H1 (cell line): ENCODE results near the gene LRBA. TPM values are rescaled to one million over a fixed set of nuclear protein-coding genes. Genes with fewer than 3 reads are reported as not detected.

ENCODE experiments used
- CTCF ChIA-PET: fragments of 300-600 bp; sonication (Branson Sonifier 250); formaldehyde crosslinking; loops from one replicate; lab custom pipeline; 2021; ENCODE audit not compliant: partially characterized antibody; lab: Charles Lee
- POLR2A ChIA-PET: fragments of 300-600 bp; sonication (Branson Sonifier 250); formaldehyde crosslinking; loops from one replicate; lab custom pipeline; 2021; ENCODE audit warnings: inconsistent platforms; ENCODE audit not compliant: partially characterized antibody; lab: Charles Lee
- DNase-seq, 2 experiments: peaks; one replicate each; pipeline versions ENCODE4 v3.0.0 to v3.0.0-alpha.2; 2010 to 2022; ENCODE audit warnings: low spot score in 2 of 2, low read depth in 1 of 2, mixed read lengths in 1 of 2
- FAIRE-seq: peaks from 2 replicates; lab custom pipeline; 2011; peaks lifted over from hg19 to GRCh38; lab: Jason Lieb, UNC
- H2AFZ ChIP-seq: 2 replicates; pipeline ENCODE4 v1.8.1; 2012; ENCODE audit warnings: low read length, inconsistent platforms
- H2AK5ac ChIP-seq: 2 replicates; pipeline ENCODE4 v1.6.1; 2013; ENCODE audit warnings: low read depth, low read length
- H2BK120ac ChIP-seq: replicated peaks from 2 replicates; pipeline ENCODE3; 2013; ENCODE audit warnings: low read depth, low read length, inconsistent platforms
- H2BK12ac ChIP-seq: 2 replicates; pipeline ENCODE4 v1.6.1; 2013; ENCODE audit warnings: low read depth, low read length
- H2BK15ac ChIP-seq: 2 replicates; pipeline ENCODE4 v1.6.1; 2013; ENCODE audit warnings: low read length
- H2BK20ac ChIP-seq: 2 replicates; pipeline ENCODE4 v1.6.1; 2013; ENCODE audit warnings: low read length
- H2BK5ac ChIP-seq: 2 replicates; pipeline ENCODE4 v1.6.1; 2013; ENCODE audit warnings: low read depth, low read length
- H3K14ac ChIP-seq: 2 replicates; pipeline ENCODE4 v1.6.1; 2013; ENCODE audit warnings: inconsistent platforms; ENCODE audit not compliant: insufficient read length
- H3K18ac ChIP-seq: 2 replicates; pipeline ENCODE4 v1.6.1; 2013; ENCODE audit warnings: low read length; ENCODE audit errors: extremely low read depth
- H3K23ac ChIP-seq: 2 replicates; pipeline ENCODE4 v1.6.1; 2013; ENCODE audit warnings: inconsistent platforms; ENCODE audit not compliant: insufficient read length
- H3K23me2 ChIP-seq: 2 replicates; pipeline ENCODE4 v1.6.1; 2013; ENCODE audit warnings: low read depth, low read length
- H3K27ac ChIP-seq: 2 replicates; pipeline ENCODE4 v1.6.1; 2011; ENCODE audit warnings: low read depth, low read length, inconsistent platforms
- H3K27me3 ChIP-seq, 4 experiments: replicated peaks in 1 of 4; 1 replicate in 1 of 4; 2 replicates in 3 of 4; pipeline versions ENCODE4 v1.6.1 to v1.8.1; 2011 to 2013; ENCODE audit warnings: low read length in 3 of 4, mild to moderate bottlenecking in 3 of 4, inconsistent platforms in 2 of 4, mixed read lengths in 2 of 4, moderate library complexity in 1 of 4; ENCODE audit not compliant: control insufficient read depth in 3 of 4, insufficient read depth in 3 of 4; ENCODE audit errors: extremely low read depth in 1 of 4
- H3K36me3 ChIP-seq, 4 experiments: 2 replicates each; pipeline versions ENCODE4 v1.6.1 to v1.8.1; 2011 to 2013; ENCODE audit warnings: mild to moderate bottlenecking in 4 of 4, low read length in 3 of 4, moderate library complexity in 2 of 4, control low read depth in 1 of 4, inconsistent platforms in 1 of 4; ENCODE audit not compliant: insufficient read depth in 4 of 4, control insufficient read depth in 2 of 4
- H3K4ac ChIP-seq: replicated peaks from 2 replicates; pipeline ENCODE3; 2013; ENCODE audit warnings: low read length, low read depth, mixed read lengths, inconsistent platforms; ENCODE audit not compliant: insufficient read length
- H3K4me1 ChIP-seq, 4 experiments: replicated peaks in 1 of 4; 1 replicate in 1 of 4; 2 replicates in 3 of 4; pipeline versions ENCODE4 v1.6.1 to v1.8.1; 2011 to 2013; ENCODE audit warnings: low read length in 3 of 4, inconsistent platforms in 2 of 4, mixed read lengths in 1 of 4; ENCODE audit not compliant: insufficient read depth in 4 of 4, control insufficient read depth in 3 of 4
- H3K4me2 ChIP-seq, 2 experiments: 2 replicates each; pipeline versions ENCODE4 v1.6.1 to v1.8.1; 2011 to 2013; ENCODE audit warnings: low read depth in 2 of 2, low read length in 2 of 2, control low read depth in 1 of 2, inconsistent platforms in 1 of 2, mild to moderate bottlenecking in 1 of 2; ENCODE audit not compliant: insufficient read depth in 1 of 2
- H3K4me3 ChIP-seq, 4 experiments: fragments of 200-600, 300-600 bp in 1 of 4; sonication (generic), shearing (Covaris generic), sonication (Bioruptor Twin) in 1 of 4; 2 replicates each; pipeline versions ENCODE4 v1.5.1 to v1.8.1; 2011 to 2016; ENCODE audit warnings: low read length in 4 of 4, low read depth in 3 of 4, control low read depth in 2 of 4, inconsistent platforms in 2 of 4, mild to moderate bottlenecking in 2 of 4, mixed read lengths in 1 of 4, moderate library complexity in 1 of 4; ENCODE audit not compliant: insufficient read depth in 2 of 4; ENCODE audit errors: extremely low read depth in 1 of 4
- H3K56ac ChIP-seq: replicated peaks from 2 replicates; pipeline ENCODE3; 2013; ENCODE audit warnings: low read depth, mild to moderate bottlenecking, mixed read lengths, low read length, inconsistent platforms; ENCODE audit not compliant: insufficient read length
- H3K79me1 ChIP-seq: 2 replicates; pipeline ENCODE4 v1.6.1; 2013; ENCODE audit warnings: low read depth, low read length, control low read depth
- H3K79me2 ChIP-seq, 2 experiments: 2 replicates each; pipeline versions ENCODE4 v1.6.1 to v1.8.1; 2012 to 2013; ENCODE audit warnings: low read length in 2 of 2, mild to moderate bottlenecking in 2 of 2, inconsistent platforms in 1 of 2; ENCODE audit not compliant: insufficient read depth in 2 of 2, control insufficient read depth in 1 of 2
- H3K9ac ChIP-seq, 4 experiments: replicated peaks in 1 of 4; 1 replicate in 1 of 4; 2 replicates in 3 of 4; pipeline versions ENCODE4 v1.6.1 to v1.8.1; 2011 to 2013; ENCODE audit warnings: low read depth in 3 of 4, low read length in 3 of 4, control low read depth in 2 of 4, mild to moderate bottlenecking in 2 of 4, moderate library complexity in 2 of 4, inconsistent platforms in 1 of 4; ENCODE audit errors: extremely low read depth in 1 of 4
- H3K9me3 ChIP-seq, 2 experiments: 2 replicates each; pipeline versions ENCODE4 v1.6.1 to v1.8.1; 2012 to 2013; ENCODE audit warnings: mild to moderate bottlenecking in 2 of 2, moderate library complexity in 2 of 2, control low read depth in 1 of 2, inconsistent platforms in 1 of 2, low read depth in 1 of 2, low read length in 1 of 2, mixed read lengths in 1 of 2; ENCODE audit not compliant: insufficient read depth in 2 of 2
- H4K20me1 ChIP-seq, 2 experiments: replicated peaks in 1 of 2; 2 replicates each; pipeline versions ENCODE3 to v1.8.1; 2011 to 2013; ENCODE audit warnings: inconsistent platforms in 2 of 2, low read length in 2 of 2, mild to moderate bottlenecking in 1 of 2; ENCODE audit not compliant: insufficient read depth in 2 of 2, control insufficient read depth in 1 of 2
- H4K5ac ChIP-seq: 2 replicates; pipeline ENCODE4 v1.6.1; 2013; ENCODE audit warnings: low read length, low read depth, mixed read lengths, inconsistent platforms; ENCODE audit not compliant: insufficient read length
- H4K8ac ChIP-seq: 2 replicates; pipeline ENCODE4 v1.8.0; 2013; ENCODE audit warnings: mild to moderate bottlenecking, moderate library complexity, low read length, inconsistent platforms; ENCODE audit not compliant: insufficient read depth; ENCODE audit errors: extremely low read depth
- H4K91ac ChIP-seq: replicated peaks from 2 replicates; pipeline ENCODE3; 2013; ENCODE audit warnings: low read length, mixed read lengths, inconsistent platforms; ENCODE audit not compliant: insufficient read length
- WGBS, 2 experiments: shearing (Covaris generic) in 1 of 2; methylation state at CpG; one replicate each; pipeline versions ENCODE4 v1.1.6 to v1.1.7; 2013 to 2015; ENCODE audit warnings: low lambda C conversion rate in 2 of 2, mixed read lengths in 2 of 2, inconsistent platforms in 1 of 2, low coverage in 1 of 2, missing lambda C conversion rate in 1 of 2; ENCODE audit not compliant: insufficient replicate concordance in 2 of 2, insufficient coverage in 1 of 2, insufficient read length in 1 of 2; ENCODE audit errors: extremely low coverage in 1 of 2, missing lambda C conversion rate in 1 of 2; 5-methylcytosine and 5-hydroxymethylcytosine counted together
- polyA plus RNA-seq, 7 experiments: library from polyadenylated mRNA; depleted of rRNA in 3 of 7; stranded (reverse) in 5 of 7; unstranded in 2 of 7; fragments of >200 nt in 5 of 7; fragments of 200-250 nt in 2 of 7; gene quantifications; 1 replicate in 5 of 7; 2 replicates in 1 of 7; 4 replicates in 1 of 7; pipeline versions ENCODE4 v1.2.1 to v1.2.3, GENCODE V29; 2011 to 2013; ENCODE audit warnings: missing spikeins in 2 of 7, mixed read lengths in 2 of 7
- total RNA-seq: library from RNA; stranded (reverse); fragmentation: NEBNext Ultra II Directional; extraction: Animal tissue kit (Norgen Biotek cat#: 25700); gene quantifications from 2 replicates; pipeline ENCODE4 v1.2.1, GENCODE V29; 2021

Gene LRBA
- total and polyA plus RNA-seq, 2 of the 8 experiments (the other 6 are each of a cell fraction or from before 2014, with no cell fraction given) = 54.6 to 83.2 TPM

GRCh38 chr4:150235808-150236271 lies 779.2 kb downstream of the LRBA start:
- Histone ChIP-seq H2BK5ac (no peak overlapping the region), H2BK12ac (no peak overlapping the region), H2AFZ (no peak overlapping the region), H2BK20ac (no peak overlapping the region), H2AK5ac (no peak overlapping the region), H3K9me3 (no peaks in the 10 kb centered on the region), H3K27me3 (no peaks in the 10 kb centered on the region), H4K5ac (no peak overlapping the region), H3K4me1 (peaks cover 0 to 4% (median 2%) of the 10 kb centered on the region in 4 experiments; a peak in 3 of 7 replicates), H3K4me3 (no peak overlapping the region), H3K36me3 (no peaks in the 10 kb centered on the region), H3K56ac (no peak overlapping the region), H4K91ac (no peak overlapping the region), H3K18ac (no peak overlapping the region), H3K9ac (no peak overlapping the region), H2BK120ac (no peak overlapping the region), H3K79me2 (no peaks in the 10 kb centered on the region), H3K4ac (no peak overlapping the region), H3K4me2 (no peak overlapping the region), H4K8ac (no peak overlapping the region), H3K23ac (no peak overlapping the region), H3K79me1 (no peaks in the 10 kb centered on the region), H3K23me2 (no peaks in the 10 kb centered on the region), H3K27ac (no peak overlapping the region), H3K14ac (no peak overlapping the region), H4K20me1 (no peaks in the 10 kb centered on the region), H2BK15ac (no peak overlapping the region)
- FAIRE-seq (no peak), DNase-seq (no peak)
- WGBS, 2 experiments = 84% methylated on average over 6 of the region's 6 CpGs; no CpG with 5 or more reads in 1 of the 2 experiments
- ChIA-PET CTCF (interaction anchor here (0.6 to 1.7 kb wide), 4 partner anchors 18 to 67 kb away, joined by 3 to 5 read pairs (median 3); no protein-coding TSS in a partner anchor), POLR2A (no interaction called here)
